Measurements from ENCODE around the gene ZBTB7C. TPM values are rescaled to one million over a fixed set of nuclear protein-coding genes. Genes with fewer than 3 reads are reported as not detected.

Gene ZBTB7C
- total and polyA plus RNA-seq, 2 of the 8 experiments (the other 6 are each of a cell fraction or from before 2014, with no cell fraction given): 0.15 to 0.45 TPM

- 78% methylated on average over 8 of the region's 15 CpGs; no CpG with 5 or more reads in 1 of the 2 experiments for WGBS, 2 experiments (ENCODE audit: extremely low coverage in 1 of 2, insufficient coverage in 1 of 2, insufficient read length in 1 of 2, insufficient replicate concordance in 2 of 2, low coverage in 1 of 2, low lambda C conversion rate in 2 of 2, missing lambda C conversion rate in 1 of 2)
- H3K4me2 ChIP-seq (ENCODE audit: insufficient read depth in 1 of 2, low read depth in 2 of 2, low read length in 2 of 2): no peak overlapping the region
- H3K9ac ChIP-seq (replicated peaks in 1 of 4; ENCODE audit: extremely low read depth in 1 of 4, low read depth in 3 of 4, low read length in 3 of 4): no peak overlapping the region
- ChIA-PET CTCF (ENCODE audit: partially characterized antibody) (interaction anchor here (1.1 to 2.1 kb wide), 3 partner anchors 11 to 84 kb away, joined by 3 to 8 read pairs (median 3); no protein-coding TSS in a partner anchor), POLR2A (ENCODE audit: partially characterized antibody) (no interaction called here)
- H3K36me3 ChIP-seq (ENCODE audit: control insufficient read depth in 2 of 4, insufficient read depth in 4 of 4, low read length in 3 of 4): no peaks in the 10 kb centered on the region
- 0 out of 2 replicates have a peak overlapping the region, but pooled peaks have one; percentile 65 for H2AK5ac ChIP-seq (ENCODE audit: low read depth, low read length)
- H2BK12ac ChIP-seq (ENCODE audit: low read depth, low read length): no peak overlapping the region
- H3K56ac ChIP-seq (replicated peaks; ENCODE audit: insufficient read length, low read depth, low read length): no peak overlapping the region
- no peak overlapping the region for H3K4ac ChIP-seq (replicated peaks; ENCODE audit: insufficient read length, low read depth, low read length)
- DNase-seq (ENCODE audit: low read depth in 1 of 2, low spot score in 2 of 2) (no peak), FAIRE-seq (no peak)
- no peak overlapping the region for H2BK20ac ChIP-seq (ENCODE audit: low read length)
- peaks cover 0 to 3% (median 0%) of the 10 kb centered on the region in 4 experiments; a peak in 1 of 7 replicates for H3K4me1 ChIP-seq (replicated peaks in 1 of 4; ENCODE audit: control insufficient read depth in 3 of 4, insufficient read depth in 4 of 4, low read length in 3 of 4)
- no peak overlapping the region for H2BK120ac ChIP-seq (replicated peaks; ENCODE audit: low read depth, low read length)
- peaks cover 0 to 2% of the 10 kb centered on the region in 2 experiments for H4K20me1 ChIP-seq (replicated peaks in 1 of 2; ENCODE audit: control insufficient read depth in 1 of 2, insufficient read depth in 2 of 2, low read length in 2 of 2)
- H3K4me3 ChIP-seq (ENCODE audit: extremely low read depth in 1 of 4, insufficient read depth in 2 of 4, low read depth in 3 of 4, low read length in 4 of 4): no peak overlapping the region
- H2BK15ac ChIP-seq (ENCODE audit: low read length): no peak overlapping the region
- H3K18ac ChIP-seq (ENCODE audit: extremely low read depth, low read length): no peak overlapping the region
- H3K9me3 ChIP-seq (ENCODE audit: insufficient read depth in 2 of 2, low read depth in 1 of 2, low read length in 1 of 2): no peaks in the 10 kb centered on the region
- TF ChIP-seq CBX8 (IDR thresholded peaks at IDR 0.05; ENCODE audit: borderline replicate concordance, low read depth, low read length) (no peak), SP1 (IDR thresholded peaks at IDR 0.05; ENCODE audit: low read depth, low read length) (no peak), RXRA (IDR thresholded peaks at IDR 0.05; ENCODE audit: insufficient read depth, low read depth, low read length) (no peak)
- H3K79me2 ChIP-seq (ENCODE audit: control insufficient read depth in 1 of 2, insufficient read depth in 2 of 2, low read length in 2 of 2): no peaks in the 10 kb centered on the region
- no peak overlapping the region for H3K27ac ChIP-seq (ENCODE audit: low read depth, low read length)
- no peak overlapping the region for H2AFZ ChIP-seq (ENCODE audit: low read length)
- H4K8ac ChIP-seq (ENCODE audit: extremely low read depth, insufficient read depth, low read length): peak overlapping the region; percentile 36; the same call in 1 of the 2 replicates
- no peak overlapping the region for H4K91ac ChIP-seq (replicated peaks; ENCODE audit: insufficient read length, low read length)
- H3K23me2 ChIP-seq (ENCODE audit: low read depth, low read length): peaks cover 2% of the 10 kb centered on the region; the same call in 1 of the 2 replicates
- no peak overlapping the region for H3K14ac ChIP-seq (ENCODE audit: insufficient read length)
- H3K27me3 ChIP-seq (replicated peaks in 1 of 4; ENCODE audit: control insufficient read depth in 3 of 4, extremely low read depth in 1 of 4, insufficient read depth in 3 of 4, low read length in 3 of 4): no peaks in the 10 kb centered on the region
- H3K79me1 ChIP-seq (ENCODE audit: low read depth, low read length): no peaks in the 10 kb centered on the region
- no peak overlapping the region; the same call in 1 of the 2 replicates for H2BK5ac ChIP-seq (ENCODE audit: low read depth, low read length)
- no peak overlapping the region for H3K23ac ChIP-seq (ENCODE audit: insufficient read length)
- no peak overlapping the region for H4K5ac ChIP-seq (ENCODE audit: insufficient read length, low read depth, low read length)
Measured at GRCh38 chr18:48202350-48203260, 206.6 kb downstream of the ZBTB7C start.
